Measurements from ENCODE around the gene NPPA. TPM values are rescaled to one million over a fixed set of nuclear protein-coding genes. Genes with fewer than 3 reads are reported as not detected.

Gene NPPA
- total RNA-seq, 4 donors from 2014 or later: 0.53 to 4.2 (median 1.9) TPM; not detected in 1

GRCh38 chr1:11842154-11843041, 5.2 kb downstream of the NPPA start:
- Histone ChIP-seq H3K27ac (no peak overlapping the region), H3K9me3 (no peaks in the 10 kb centered on the region), H3K4me1 (no peaks in the 10 kb centered on the region), H3K27me3 (no peaks in the 10 kb centered on the region), H3K36me3 (peaks cover 0 to 81% of the 10 kb centered on the region in 2 donors), H3K4me3 (no peak overlapping the region)
- ATAC-seq: no peak
- no peak for DNase-seq
- TF ChIP-seq CTCF (IDR thresholded peaks at IDR 0.05 in 4 of 5, conservative IDR thresholded peaks at IDR 0.05 in 1 of 5): no peak
- no peak for TF ChIP-seq POLR2A (IDR thresholded peaks at IDR 0.05)
- intact Hi-C loops (cut with DNase I; ENCODE audit: low total_unique reads) (no loop called here), in situ Hi-C loops (cut with MboI; ENCODE audit: low sequenced_read_pairs in 4 of 4) (loop anchor here (5.0 to 25.0 kb wide), 5 partner anchors 52 to 370 kb away; no protein-coding TSS in a partner anchor)

GRCh38 chr1:11841245-11842153, 6.1 kb downstream of the NPPA start:
- intact Hi-C loops (cut with DNase I; ENCODE audit: low total_unique reads): no loop called here

GRCh38 chr1:11839727-11840705, 7.6 kb downstream of the NPPA start:
- H3K9me3 ChIP-seq: no peaks in the 10 kb centered on the region
- intact Hi-C loops (cut with DNase I; ENCODE audit: low total_unique reads): loop anchor here (2.0 kb wide), 1 partner anchor 191 kb away; no protein-coding TSS in a partner anchor
- peaks cover 0 to 97% of the 10 kb centered on the region in 2 donors for H3K36me3 ChIP-seq
- no peak for DNase-seq
- H3K27ac ChIP-seq: no peak overlapping the region
- in situ Hi-C loops (cut with MboI; ENCODE audit: low sequenced_read_pairs in 4 of 4): loop anchor here (5.0 to 25.0 kb wide), 6 partner anchors 55 to 372 kb away; no protein-coding TSS in a partner anchor
- H3K27me3 ChIP-seq: no peaks in the 10 kb centered on the region
- TF ChIP-seq CTCF (IDR thresholded peaks at IDR 0.05 in 4 of 5, conservative IDR thresholded peaks at IDR 0.05 in 1 of 5): no peak
- no peak overlapping the region for H3K4me3 ChIP-seq
- H3K4me1 ChIP-seq: no peaks in the 10 kb centered on the region
- no peak for ATAC-seq

More at GRCh38 chr1:11841245-11842153, 6.1 kb downstream of the NPPA start:
- Histone ChIP-seq H3K27ac (no peak overlapping the region), H3K27me3 (no peaks in the 10 kb centered on the region), H3K36me3 (peaks cover 0 to 83% of the 10 kb centered on the region in 2 donors), H3K4me1 (no peaks in the 10 kb centered on the region), H3K9me3 (no peaks in the 10 kb centered on the region), H3K4me3 (no peak overlapping the region)
- no peak for DNase-seq
- in situ Hi-C loops (cut with MboI; ENCODE audit: low sequenced_read_pairs in 4 of 4): loop anchor here (5.0 to 25.0 kb wide), 5 partner anchors 53 to 371 kb away; no protein-coding TSS in a partner anchor
- TF ChIP-seq POLR2A (IDR thresholded peaks at IDR 0.05) (no peak), CTCF (IDR thresholded peaks at IDR 0.05 in 4 of 5, conservative IDR thresholded peaks at IDR 0.05 in 1 of 5) (no peak)
- no peak for ATAC-seq

All from gastrocnemius medialis (tissue), 4 donors.